ENCODE measurements around the gene MEF2A. TPM values are rescaled to one million over a fixed set of nuclear protein-coding genes. Genes with fewer than 3 reads are reported as not detected.

The MEF2A gene
- total and polyA plus RNA-seq, 9 of the 15 experiments (the other 6 are each of a cell fraction or from before 2014, with no cell fraction given) = 1.6 to 18.7 (median 8.7) TPM

- 28% methylated on average over 5 of the region's 5 CpGs for WGBS (ENCODE audit: insufficient coverage, low coverage, missing lambda C conversion rate)
- TF ChIP-seq ZNF395 (CRISPR knock-in tag; IDR thresholded peaks at IDR 0.05) = no peak
- TF ChIP-seq ARID3A (IDR thresholded peaks at IDR 0.05; ENCODE audit: borderline replicate concordance, low read depth, low read length) = no peak
- no peak for TF ChIP-seq NR2F6 (CRISPR knock-in tag; IDR thresholded peaks at IDR 0.05)
- TF ChIP-seq NRF1 (conservative IDR thresholded peaks at IDR 0.05 in 1 of 2, IDR thresholded peaks at IDR 0.05 in 1 of 2) = no peak
- TF ChIP-seq SNAPC5 (CRISPR knock-in tag; IDR thresholded peaks at IDR 0.05) = no peak
- TF ChIP-seq HNRNPLL (IDR thresholded peaks at IDR 0.05; ENCODE audit: low read depth, low read length, poor library complexity, severe bottlenecking) = no peak
- TF ChIP-seq ZNF165 (CRISPR knock-in tag; IDR thresholded peaks at IDR 0.05; ENCODE audit: borderline replicate concordance) = no peak
- no peak for TF ChIP-seq EZH2 (IDR thresholded peaks at IDR 0.05; ENCODE audit: borderline replicate concordance, low read depth, low read length)
- TF ChIP-seq CHD2 (IDR thresholded peaks at IDR 0.05; ENCODE audit: low read depth, low read length) = no peak
- no peak for TF ChIP-seq NFE2L1 (tag; IDR thresholded peaks at IDR 0.05; ENCODE audit: borderline replicate concordance, low read depth)
- TF ChIP-seq, protein P1, sequence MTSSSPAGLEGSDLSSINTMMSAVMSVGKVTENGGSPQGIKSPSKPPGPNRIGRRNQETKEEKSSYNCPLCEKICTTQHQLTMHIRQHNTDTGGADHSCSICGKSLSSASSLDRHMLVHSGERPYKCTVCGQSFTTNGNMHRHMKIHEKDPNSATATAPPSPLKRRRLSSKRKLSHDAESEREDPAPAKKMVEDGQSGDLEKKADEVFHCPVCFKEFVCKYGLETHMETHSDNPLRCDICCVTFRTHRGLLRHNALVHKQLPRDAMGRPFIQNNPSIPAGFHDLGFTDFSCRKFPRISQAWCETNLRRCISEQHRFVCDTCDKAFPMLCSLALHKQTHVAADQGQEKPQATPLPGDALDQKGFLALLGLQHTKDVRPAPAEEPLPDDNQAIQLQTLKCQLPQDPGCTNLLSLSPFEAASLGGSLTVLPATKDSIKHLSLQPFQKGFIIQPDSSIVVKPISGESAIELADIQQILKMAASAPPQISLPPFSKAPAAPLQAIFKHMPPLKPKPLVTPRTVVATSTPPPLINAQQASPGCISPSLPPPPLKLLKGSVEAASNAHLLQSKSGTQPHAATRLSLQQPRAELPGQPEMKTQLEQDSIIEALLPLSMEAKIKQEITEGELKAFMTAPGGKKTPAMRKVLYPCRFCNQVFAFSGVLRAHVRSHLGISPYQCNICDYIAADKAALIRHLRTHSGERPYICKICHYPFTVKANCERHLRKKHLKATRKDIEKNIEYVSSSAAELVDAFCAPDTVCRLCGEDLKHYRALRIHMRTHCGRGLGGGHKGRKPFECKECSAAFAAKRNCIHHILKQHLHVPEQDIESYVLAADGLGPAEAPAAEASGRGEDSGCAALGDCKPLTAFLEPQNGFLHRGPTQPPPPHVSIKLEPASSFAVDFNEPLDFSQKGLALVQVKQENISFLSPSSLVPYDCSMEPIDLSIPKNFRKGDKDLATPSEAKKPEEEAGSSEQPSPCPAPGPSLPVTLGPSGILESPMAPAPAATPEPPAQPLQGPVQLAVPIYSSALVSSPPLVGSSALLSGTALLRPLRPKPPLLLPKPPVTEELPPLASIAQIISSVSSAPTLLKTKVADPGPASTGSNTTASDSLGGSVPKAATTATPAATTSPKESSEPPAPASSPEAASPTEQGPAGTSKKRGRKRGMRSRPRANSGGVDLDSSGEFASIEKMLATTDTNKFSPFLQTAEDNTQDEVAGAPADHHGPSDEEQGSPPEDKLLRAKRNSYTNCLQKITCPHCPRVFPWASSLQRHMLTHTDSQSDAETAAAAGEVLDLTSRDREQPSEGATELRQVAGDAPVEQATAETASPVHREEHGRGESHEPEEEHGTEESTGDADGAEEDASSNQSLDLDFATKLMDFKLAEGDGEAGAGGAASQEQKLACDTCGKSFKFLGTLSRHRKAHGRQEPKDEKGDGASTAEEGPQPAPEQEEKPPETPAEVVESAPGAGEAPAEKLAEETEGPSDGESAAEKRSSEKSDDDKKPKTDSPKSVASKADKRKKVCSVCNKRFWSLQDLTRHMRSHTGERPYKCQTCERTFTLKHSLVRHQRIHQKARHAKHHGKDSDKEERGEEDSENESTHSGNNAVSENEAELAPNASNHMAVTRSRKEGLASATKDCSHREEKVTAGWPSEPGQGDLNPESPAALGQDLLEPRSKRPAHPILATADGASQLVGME (CRISPR knock-in tag; IDR thresholded peaks at IDR 0.05) = no peak
- H3K4me2 ChIP-seq (ENCODE audit: insufficient read depth, low read length) = no peak overlapping the region
- H2AFZ ChIP-seq (ENCODE audit: low read depth, low read length) = no peak overlapping the region
- H4K20me1 ChIP-seq (replicated peaks; ENCODE audit: control insufficient read depth, insufficient read depth, low read length) = no peaks in the 10 kb centered on the region
- no peaks in the 10 kb centered on the region for H3K79me2 ChIP-seq (ENCODE audit: control insufficient read depth, insufficient read depth, low read length)
- H3K27ac ChIP-seq (ENCODE audit: extremely low read depth, low read depth, low read length) = no peak overlapping the region
- intact Hi-C loops (cut with micrococcal nuclease) (no loop called here), in situ Hi-C loops (cut with MboI) (no loop called here)
- no peaks in the 10 kb centered on the region for H3K36me3 ChIP-seq (ENCODE audit: control insufficient read depth, insufficient read depth, low read length)
- ChIA-PET POLR2A (interaction anchor here (1.3 to 1.4 kb wide), 3 partner anchors 8 to 56 kb away, joined by 3 to 4 read pairs (median 3); no protein-coding TSS in a partner anchor), CTCF (ENCODE audit: low intra/inter-chr PET ratio) (no interaction called here)
- no peak overlapping the region for H3K9ac ChIP-seq (ENCODE audit: insufficient read depth in 1 of 2, low read depth in 2 of 2, low read length in 2 of 2)
- BruUV-seq (replicated peaks) = no TSS peak
- DNase-seq (ENCODE audit: extremely low read depth in 1 of 4, low spot score in 3 of 4) = no peak
- H3K9me1 ChIP-seq (ENCODE audit: control insufficient read depth, insufficient read depth, low read length) = no peaks in the 10 kb centered on the region
- H3K4me1 ChIP-seq (replicated peaks in 1 of 2; ENCODE audit: control insufficient read depth in 2 of 2, insufficient read depth in 2 of 2, low read length in 2 of 2) = no peaks in the 10 kb centered on the region
- H3K4me3 ChIP-seq = no peak overlapping the region
- no peak for ATAC-seq
- no peak for FAIRE-seq
- H3K27me3 ChIP-seq (ENCODE audit: control insufficient read depth in 2 of 2, insufficient read depth in 2 of 2, low read length in 2 of 2) = no peaks in the 10 kb centered on the region
- H3K9me3 ChIP-seq (replicated peaks; ENCODE audit: control insufficient read depth, insufficient read depth, low read depth, low read length) = no peaks in the 10 kb centered on the region
These were observed 40.2 kb downstream of the MEF2A start for GRCh38 chr15:99605990-99606389.

Measured in K562 (cell line).